Ramos (cell line): ENCODE measurements around the gene SWI5.

Source experiments
- in situ Hi-C: fragments of 300-500 bp; cut with MboI; formaldehyde crosslinking; loops from one replicate; pipeline ENCODE4 v1.14.3; 2022; ENCODE audit warnings: low sequenced_read_pairs; ENCODE audit not compliant: unreplicated experiment

The SWI5 gene

DNA sequence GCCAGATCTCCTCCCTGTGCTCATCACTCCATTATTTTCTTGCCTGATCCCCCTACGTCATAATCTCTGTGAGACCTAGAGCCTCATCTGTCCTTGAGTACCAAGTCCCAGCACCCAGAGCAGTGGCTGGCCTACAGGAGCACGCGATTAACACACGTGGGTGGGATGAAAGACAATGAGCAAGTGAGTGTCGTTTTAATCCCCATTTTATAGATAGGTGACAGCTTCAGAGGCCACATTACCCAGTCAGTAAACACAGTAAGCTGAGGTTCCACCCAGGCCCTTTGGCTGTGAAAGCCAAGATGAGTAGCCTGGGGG lies 28.9 kb downstream of the SWI5 start:
- in situ Hi-C loops, result no loop called here

DNA sequence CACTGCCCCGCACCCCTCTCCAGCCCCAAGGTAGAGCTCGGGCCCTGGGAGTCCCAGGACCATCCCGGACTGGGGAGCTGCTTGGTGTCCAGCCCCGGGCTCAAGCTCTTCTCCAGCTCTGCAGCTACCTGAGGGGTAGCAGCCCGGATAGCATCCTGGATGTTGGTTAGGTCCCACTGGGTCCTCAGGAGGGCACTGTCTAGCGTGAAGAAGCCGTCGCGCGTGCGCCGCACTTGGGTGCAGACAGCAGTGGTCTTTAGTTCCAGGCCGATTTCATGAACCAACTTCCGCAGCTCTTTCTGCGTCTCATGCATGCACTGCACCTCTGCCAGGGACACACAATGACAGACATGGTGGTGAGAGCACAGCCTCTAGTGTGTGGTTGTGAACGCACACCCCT lies 33.5 kb downstream of the SWI5 start:
- in situ Hi-C loops, result no loop called here

DNA sequence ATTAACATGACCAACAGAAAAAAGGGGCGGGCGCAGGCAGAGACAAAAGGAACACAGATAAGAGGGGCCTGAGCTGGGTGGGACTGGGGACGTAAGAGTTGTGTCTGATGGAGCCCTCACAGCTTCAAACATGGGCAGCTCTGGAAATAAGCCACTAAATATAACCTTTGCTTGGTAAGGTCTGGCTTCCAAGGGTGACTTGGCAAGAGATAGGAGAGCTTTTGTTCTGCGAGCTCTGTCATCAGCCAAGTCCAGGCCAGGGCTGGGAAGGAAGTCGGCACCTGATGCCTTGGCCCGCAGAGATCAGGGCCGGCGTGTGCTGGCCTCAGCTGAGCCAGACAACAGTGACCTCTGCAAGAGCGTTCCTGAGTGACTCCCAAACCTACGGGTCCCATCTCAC lies 34.4 kb downstream of the SWI5 start:
- in situ Hi-C loops, result no loop called here

DNA sequence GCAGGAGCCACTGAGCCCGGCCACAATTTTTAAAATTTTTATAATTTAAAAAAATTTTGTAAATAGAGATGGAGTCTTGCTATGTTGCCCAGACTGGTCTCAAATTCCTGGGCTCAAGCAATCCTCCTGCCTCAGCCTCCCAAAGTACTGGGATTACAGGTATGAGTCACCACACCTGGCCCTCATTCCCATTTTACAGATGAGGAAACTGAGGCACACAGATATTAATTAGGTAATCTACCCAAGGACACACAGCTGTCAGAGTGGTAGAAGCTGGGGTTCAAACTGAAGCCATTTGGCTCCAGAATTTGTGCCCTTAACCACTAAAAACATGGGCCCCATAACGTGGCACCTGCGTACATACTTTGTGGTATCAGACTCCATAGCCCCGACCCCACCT lies 38.6 kb downstream of the SWI5 start:
- in situ Hi-C loops, result no loop called here

DNA sequence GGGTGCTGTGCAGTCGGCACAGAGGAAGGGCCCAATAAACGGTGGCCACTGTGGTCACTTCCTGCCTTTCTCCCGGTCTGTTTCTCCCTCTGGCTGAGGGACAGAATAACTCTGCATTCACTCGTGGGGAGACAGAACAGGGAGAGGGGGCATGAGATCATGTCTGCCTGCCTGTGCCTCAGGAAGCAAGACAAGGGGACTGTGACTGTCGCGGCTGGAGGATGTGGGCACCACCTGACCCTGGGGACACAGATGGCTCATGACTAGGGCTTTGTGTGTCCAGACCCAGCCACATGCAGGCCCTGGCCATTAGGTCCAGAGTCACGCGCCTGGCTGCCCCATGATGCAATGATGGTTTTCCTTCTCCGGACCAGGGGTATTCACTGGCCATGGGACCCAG lies 40.3 kb downstream of the SWI5 start:
- in situ Hi-C loops, result no loop called here

GRCh38 chr9:128317629-128318028 lies 41.6 kb downstream of the SWI5 start:
- in situ Hi-C loops, result no loop called here

DNA sequence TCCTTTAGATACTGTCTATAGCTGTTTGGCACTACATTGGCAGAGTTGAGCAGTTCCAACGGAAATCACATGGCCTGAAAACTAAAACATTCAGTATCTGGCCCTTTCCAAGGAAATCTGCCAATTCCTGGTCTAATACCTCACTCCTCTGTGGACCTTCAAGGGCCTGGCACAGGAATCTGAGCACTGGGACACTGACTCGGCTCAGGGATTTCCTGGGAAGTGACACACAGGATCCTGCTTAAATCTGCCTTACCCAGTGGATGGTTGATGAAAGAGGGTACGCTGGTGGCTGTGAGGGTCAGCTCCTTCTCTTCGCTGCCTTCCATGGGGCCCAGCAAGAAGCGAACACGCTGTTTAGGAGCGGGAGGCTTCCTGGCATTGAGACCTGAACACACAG lies 45.3 kb downstream of the SWI5 start:
- in situ Hi-C loops, result no loop called here

DNA sequence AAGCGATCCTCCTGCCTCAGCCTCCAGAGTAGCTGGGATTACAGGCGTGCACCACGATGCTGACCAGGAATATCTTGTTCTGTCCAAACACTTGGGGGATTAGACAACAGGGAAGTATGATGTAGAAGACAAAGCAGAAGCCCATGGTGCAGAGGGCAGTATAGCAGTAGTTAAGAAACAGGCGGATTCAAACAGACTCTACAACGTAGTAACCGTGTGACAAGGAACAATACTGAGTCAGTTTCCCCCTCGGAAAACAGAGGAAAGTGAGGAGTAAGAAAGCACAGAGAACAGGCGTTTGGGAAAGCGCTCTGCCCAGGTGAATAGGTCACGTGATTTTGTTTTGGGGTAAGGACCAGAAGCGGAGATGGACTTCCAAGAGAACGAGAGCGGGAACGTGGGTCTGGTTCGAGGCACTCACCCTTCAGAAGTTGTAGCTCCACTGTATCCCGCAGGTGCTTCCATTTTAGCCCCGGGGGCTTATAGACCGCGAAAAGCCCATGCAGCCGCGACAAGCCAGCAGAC lies 45.9 kb downstream of the SWI5 start:
- in situ Hi-C loops, result no loop called here

DNA sequence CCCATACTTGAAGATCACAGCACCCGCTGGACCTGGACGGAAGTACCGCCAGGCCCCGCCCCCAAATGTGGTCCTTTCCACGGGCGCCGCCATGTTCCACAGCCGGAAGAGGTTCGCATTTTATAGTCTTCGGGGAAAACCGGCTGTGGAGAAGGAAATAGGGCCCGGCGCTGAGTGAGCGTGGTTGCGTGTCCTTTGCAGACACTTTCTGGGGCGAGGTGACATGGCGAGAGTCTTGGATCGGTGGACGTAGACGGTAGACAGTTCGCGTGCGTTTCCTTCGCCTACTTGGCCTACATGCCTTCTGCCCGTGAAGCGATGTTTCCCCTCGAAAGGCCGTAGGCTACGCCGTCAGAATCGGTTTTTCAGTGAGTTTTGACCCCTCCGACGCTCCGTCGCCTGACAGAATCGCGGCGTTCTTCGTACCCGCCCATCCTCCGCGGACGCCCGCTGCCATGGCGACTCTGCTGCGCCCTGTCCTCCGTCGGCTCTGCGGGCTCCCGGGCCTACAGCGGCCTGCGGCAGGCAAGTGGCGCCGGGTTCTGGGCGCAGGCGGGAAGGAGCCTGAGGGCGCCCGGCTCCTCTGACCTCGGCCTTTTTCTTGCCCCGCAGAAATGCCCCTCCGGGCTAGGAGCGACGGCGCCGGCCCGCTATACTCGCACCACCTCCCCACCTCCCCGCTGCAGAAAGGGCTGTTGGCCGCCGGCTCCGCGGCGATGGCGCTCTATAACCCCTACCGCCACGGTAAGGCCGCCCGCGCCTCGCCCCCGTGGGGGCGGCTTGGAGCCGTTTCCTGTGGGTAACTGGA lies 46.5 kb downstream of the SWI5 start, which contains the start of the genes COQ4 and TRUB2:
Gene COQ4 (plus strand): TSS at position 436 of the 808 bp plus-strand sequence. CDS start 20 bp downstream, at position 456.
Gene TRUB2 (minus strand): TSS at position 44 of the 808 bp plus-strand sequence. CDS start 39 bp downstream, at position 5.
- in situ Hi-C loops, result no loop called here

GRCh38 chr9:128323212-128323730 lies 47.2 kb downstream of the SWI5 start:
- in situ Hi-C loops, result no loop called here

- in situ Hi-C loops, result no loop called here
These were observed 47.7 kb downstream of the SWI5 start for GRCh38 chr9:128323791-128324190.

DNA sequence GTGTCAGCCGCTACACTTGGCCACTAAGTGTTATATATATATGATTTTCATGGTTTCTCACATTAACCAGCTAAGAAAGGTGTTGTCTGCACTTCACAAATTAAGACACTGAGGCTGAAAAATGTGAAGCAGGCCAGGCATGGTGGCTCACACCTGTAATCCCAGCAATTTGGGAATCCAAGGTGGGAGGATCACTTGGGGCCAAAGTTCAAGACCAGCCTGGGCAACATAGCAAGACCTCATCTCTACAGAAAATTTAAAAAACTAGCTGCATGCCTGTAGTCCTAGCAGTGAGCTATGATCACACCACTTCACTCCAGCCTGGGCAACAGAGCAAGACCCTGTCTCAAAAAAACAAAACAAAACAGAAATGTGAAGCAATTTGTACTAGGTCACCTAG lies 48.3 kb downstream of the SWI5 start:
- in situ Hi-C loops, result no loop called here

- in situ Hi-C loops, result no loop called here
These were observed 49.6 kb downstream of the SWI5 start for GRCh38 chr9:128325629-128326028.

GRCh38 chr9:128333451-128333869 lies 57.4 kb downstream of the SWI5 start:
- in situ Hi-C loops, result no loop called here

GRCh38 chr9:128335161-128335560 lies 59.1 kb downstream of the SWI5 start:
- in situ Hi-C loops, result no loop called here

GRCh38 chr9:128335914-128336313 lies 59.8 kb downstream of the SWI5 start:
- in situ Hi-C loops, result no loop called here

GRCh38 chr9:128337936-128338335 lies 61.9 kb downstream of the SWI5 start:
- in situ Hi-C loops, result no loop called here
